Gastrocnemius medialis (tissue), 4 donors: ENCODE data around the gene TGOLN2. TPM values are rescaled to one million over a fixed set of nuclear protein-coding genes. Genes with fewer than 3 reads are reported as not detected.

Experiments used
- ATAC-seq, 2 donors: fragments of 150-250 bp; one replicate each; pipeline ENCODE4 v1.9.1; 2016
- DNase-seq, 2 donors: peaks; one replicate each; pipeline ENCODE4 v3.0.0-alpha.2; 2019
- H3K27ac ChIP-seq, 4 donors: fragments of 200-600 bp; sonication (generic); 1 replicate in 1 of 4; 2 replicates in 3 of 4; pipeline ENCODE4 v1.5.1; 2016 to 2018; ENCODE audit warnings: mild to moderate bottlenecking in 2 of 4, moderate library complexity in 1 of 4
- H3K27me3 ChIP-seq, 3 donors: fragments of 200-600 bp; sonication (generic) in 2 of 3; 1 replicate in 1 of 3; 2 replicates in 2 of 3; pipeline versions ENCODE4 v1.5.1 to v1.6.0; 2016 to 2019; ENCODE audit warnings: mild to moderate bottlenecking in 1 of 3, moderate library complexity in 1 of 3
- H3K36me3 ChIP-seq, 2 donors: fragments of 200-600 bp; sonication (generic) in 1 of 2; one replicate each; pipeline ENCODE4 v1.5.1; 2017 to 2018
- H3K4me1 ChIP-seq, 2 donors: fragments of 200-600 bp; sonication (generic) in 1 of 2; one replicate each; pipeline ENCODE4 v1.5.1; 2016 to 2017; ENCODE audit warnings: mild to moderate bottlenecking in 2 of 2
- H3K4me3 ChIP-seq, 4 donors: fragments of 200-600 bp; sonication (generic) in 3 of 4; 1 replicate in 1 of 4; 2 replicates in 3 of 4; pipeline ENCODE4 v1.5.1; 2016 to 2019; ENCODE audit warnings: mild to moderate bottlenecking in 2 of 4
- H3K9me3 ChIP-seq, 3 donors: fragments of 200-600 bp; sonication (generic) in 2 of 3; 1 replicate in 1 of 3; 2 replicates in 2 of 3; pipeline ENCODE4 v1.5.1; 2016 to 2019
- POLR2A ChIP-seq, 2 donors: fragments of 450-650 bp; IDR thresholded peaks; one replicate each; pipeline ENCODE4 v1.6.1; 2017; ENCODE audit warnings: antibody characterized with exemption in 2 of 2, mild to moderate bottlenecking in 2 of 2, moderate library complexity in 2 of 2
- in situ Hi-C, 4 donors: fragments of 200-750 bp; cut with MboI; loops; one replicate each; pipeline versions ENCODE4 v1.15.0 to v1.8.0; 2017; ENCODE audit warnings: low sequenced_read_pairs in 4 of 4
- intact Hi-C: fragments of 100-400 bp; cut with DNase I; formaldehyde crosslinking; loops from one replicate; pipeline ENCODE4 v1.15.1; 2023; ENCODE audit warnings: low total_unique reads
- total RNA-seq, 4 donors: library from RNA; depleted of rRNA; stranded (reverse); fragments of >200 nt; gene quantifications; one replicate each; pipeline versions ENCODE4 v1.1.0 to v1.2.3, GENCODE V29; 2016
- TF ChIP-seq, protein P1 (sequence below), 5 experiments: fragments of 450-650 bp in 3 of 5; fragments of 200-600 bp in 2 of 5; sonication (generic) in 2 of 5; IDR thresholded peaks in 4 of 5; conservative IDR thresholded peaks in 1 of 5; 1 replicate in 4 of 5; 2 replicates in 1 of 5; pipeline ENCODE4 v1.5.1; 2016 to 2019; ENCODE audit warnings: antibody characterized with exemption in 5 of 5, mild to moderate bottlenecking in 3 of 5, moderate library complexity in 3 of 5

Gene TGOLN2
- total RNA-seq, 4 donors from 2014 or later: 29.5 to 81.7 (median 61.9) TPM

DNA sequence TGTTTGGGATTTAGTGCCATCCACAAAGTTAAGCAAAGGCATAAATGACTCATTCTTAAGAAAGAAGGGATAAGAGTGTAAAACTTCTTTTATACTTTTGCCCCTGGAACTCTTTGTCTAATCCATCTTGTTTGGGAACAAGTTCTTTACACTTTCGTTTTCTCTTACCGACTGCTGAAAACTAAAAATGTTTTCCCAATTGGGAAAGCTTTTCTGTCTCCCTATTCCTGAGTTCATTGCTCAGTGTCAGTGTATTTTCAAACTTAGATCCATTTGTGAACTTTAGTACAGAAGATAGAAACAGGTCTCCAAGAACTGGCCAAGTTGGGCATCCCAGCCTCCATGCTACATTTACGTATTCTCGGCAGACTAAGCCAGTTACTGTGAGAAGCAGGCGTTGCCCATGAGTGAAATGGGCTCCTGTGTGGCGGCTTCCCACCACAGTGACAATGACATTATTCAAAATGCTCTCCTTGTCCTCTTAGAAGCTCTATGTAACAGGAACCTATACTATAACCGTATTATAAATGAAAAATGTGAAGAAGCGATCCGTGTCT lies 51.7 kb downstream of the TGOLN2 start:
- peak overlapping the region; percentile 21 to 35 (median 30) for H3K4me3 ChIP-seq
- no peaks in the 10 kb centered on the region for H3K9me3 ChIP-seq
- in situ Hi-C loops (loop anchor here in 1 of 4 donors (10.0 to 25.0 kb wide), 2 partner anchors 151 to 789 kb away; no protein-coding TSS in a partner anchor), intact Hi-C loops (no loop called here)
- no peaks in the 10 kb centered on the region for H3K36me3 ChIP-seq
- peaks cover 13 to 19% of the 10 kb centered on the region in 2 donors for H3K4me1 ChIP-seq
- TF ChIP-seq, protein P1, sequence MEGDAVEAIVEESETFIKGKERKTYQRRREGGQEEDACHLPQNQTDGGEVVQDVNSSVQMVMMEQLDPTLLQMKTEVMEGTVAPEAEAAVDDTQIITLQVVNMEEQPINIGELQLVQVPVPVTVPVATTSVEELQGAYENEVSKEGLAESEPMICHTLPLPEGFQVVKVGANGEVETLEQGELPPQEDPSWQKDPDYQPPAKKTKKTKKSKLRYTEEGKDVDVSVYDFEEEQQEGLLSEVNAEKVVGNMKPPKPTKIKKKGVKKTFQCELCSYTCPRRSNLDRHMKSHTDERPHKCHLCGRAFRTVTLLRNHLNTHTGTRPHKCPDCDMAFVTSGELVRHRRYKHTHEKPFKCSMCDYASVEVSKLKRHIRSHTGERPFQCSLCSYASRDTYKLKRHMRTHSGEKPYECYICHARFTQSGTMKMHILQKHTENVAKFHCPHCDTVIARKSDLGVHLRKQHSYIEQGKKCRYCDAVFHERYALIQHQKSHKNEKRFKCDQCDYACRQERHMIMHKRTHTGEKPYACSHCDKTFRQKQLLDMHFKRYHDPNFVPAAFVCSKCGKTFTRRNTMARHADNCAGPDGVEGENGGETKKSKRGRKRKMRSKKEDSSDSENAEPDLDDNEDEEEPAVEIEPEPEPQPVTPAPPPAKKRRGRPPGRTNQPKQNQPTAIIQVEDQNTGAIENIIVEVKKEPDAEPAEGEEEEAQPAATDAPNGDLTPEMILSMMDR (IDR thresholded peaks at IDR 0.05 in 4 of 5, conservative IDR thresholded peaks at IDR 0.05 in 1 of 5): no peak
- no peak for TF ChIP-seq POLR2A (IDR thresholded peaks at IDR 0.05)
- no peaks in the 10 kb centered on the region for H3K27me3 ChIP-seq
- DNase-seq: no peak
- peak overlapping the region; percentile 24 to 61 (median 38) for H3K27ac ChIP-seq
- no peak for ATAC-seq

DNA sequence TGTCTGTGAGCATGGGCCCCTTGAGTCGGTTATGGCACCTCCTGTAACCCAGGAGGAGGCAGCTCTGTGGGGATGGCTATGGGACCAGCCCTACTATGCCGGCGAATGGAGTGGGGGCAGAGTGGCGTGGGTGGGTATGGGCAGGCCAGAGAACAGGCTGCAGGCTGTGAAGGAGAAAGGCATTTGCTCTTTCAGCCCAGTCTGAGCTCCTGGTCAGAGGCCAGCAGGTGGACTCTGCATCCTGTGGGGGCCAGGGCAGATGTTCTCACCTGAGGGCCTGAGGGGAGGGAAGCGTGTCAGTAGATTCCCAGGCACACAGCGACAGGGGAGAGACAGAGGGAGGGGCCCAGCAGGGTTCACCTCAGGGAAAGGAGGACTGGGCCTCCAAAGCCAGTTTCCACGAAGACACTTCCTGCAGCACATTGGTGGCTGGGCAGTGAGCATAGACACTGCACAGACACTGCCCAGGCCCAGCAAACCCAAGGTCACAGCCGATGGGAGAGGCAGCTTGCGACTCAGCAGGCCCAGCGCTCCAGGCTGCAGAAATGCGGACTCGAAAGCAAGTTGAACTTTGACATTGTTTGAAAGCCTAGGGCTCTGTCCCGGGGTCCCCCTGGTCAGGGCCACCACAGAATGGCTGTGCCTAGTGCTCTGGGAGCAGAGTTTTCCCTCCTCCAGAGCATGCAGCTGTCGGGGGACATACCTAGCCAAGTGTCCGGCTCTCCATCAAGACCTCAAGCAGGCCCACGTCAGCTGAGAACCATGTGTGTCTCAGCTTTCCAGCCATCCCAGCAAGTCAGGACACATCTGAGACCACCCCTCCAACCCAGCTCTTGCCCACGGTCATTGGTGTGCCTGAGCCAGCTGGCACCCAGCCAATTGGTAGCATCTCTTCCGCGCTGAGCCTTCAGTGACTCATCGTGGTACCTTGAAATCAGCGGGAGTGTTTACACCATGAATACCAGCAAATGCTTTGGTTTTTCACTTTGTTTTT lies 53.8 kb downstream of the TGOLN2 start:
- TF ChIP-seq, protein P1 (IDR thresholded peaks at IDR 0.05 in 4 of 5, conservative IDR thresholded peaks at IDR 0.05 in 1 of 5): no peak
- no peak for TF ChIP-seq POLR2A (IDR thresholded peaks at IDR 0.05)
- in situ Hi-C loops (loop anchor here in 2 of 4 donors (10.0 to 25.0 kb wide), 2 partner anchors 149 to 362 kb away; partner anchors contain the start of gene TMSB10 (in 1 of the 2)), intact Hi-C loops (no loop called here)
- Histone ChIP-seq H3K4me1 (peaks cover 13 to 19% of the 10 kb centered on the region in 2 donors), H3K9me3 (no peaks in the 10 kb centered on the region), H3K36me3 (no peaks in the 10 kb centered on the region), H3K27ac (peak overlapping the region in 2 of 4 donors; percentile 18 to 44), H3K27me3 (no peaks in the 10 kb centered on the region), H3K4me3 (no peak overlapping the region)
- ATAC-seq: peak in 1 of 2 donors; percentile 27
- no peak for DNase-seq

- Histone ChIP-seq H3K4me1 (peaks cover 10 to 12% of the 10 kb centered on the region in 2 donors), H3K27ac (no peak overlapping the region), H3K4me3 (no peak overlapping the region), H3K9me3 (no peaks in the 10 kb centered on the region), H3K36me3 (no peaks in the 10 kb centered on the region), H3K27me3 (no peaks in the 10 kb centered on the region)
- intact Hi-C loops: no loop called here
- in situ Hi-C loops: loop anchor here in 2 of 4 donors (10.0 to 25.0 kb wide), 2 partner anchors 148 to 360 kb away; partner anchors contain the start of gene TMSB10 (in 1 of the 2)
- ATAC-seq (no peak), DNase-seq (no peak)
- TF ChIP-seq, protein P1 (IDR thresholded peaks at IDR 0.05 in 4 of 5, conservative IDR thresholded peaks at IDR 0.05 in 1 of 5): no peak
- TF ChIP-seq POLR2A (IDR thresholded peaks at IDR 0.05): no peak
Measured at GRCh38 chr2:85272357-85272756, 55.4 kb downstream of the TGOLN2 start.

DNA sequence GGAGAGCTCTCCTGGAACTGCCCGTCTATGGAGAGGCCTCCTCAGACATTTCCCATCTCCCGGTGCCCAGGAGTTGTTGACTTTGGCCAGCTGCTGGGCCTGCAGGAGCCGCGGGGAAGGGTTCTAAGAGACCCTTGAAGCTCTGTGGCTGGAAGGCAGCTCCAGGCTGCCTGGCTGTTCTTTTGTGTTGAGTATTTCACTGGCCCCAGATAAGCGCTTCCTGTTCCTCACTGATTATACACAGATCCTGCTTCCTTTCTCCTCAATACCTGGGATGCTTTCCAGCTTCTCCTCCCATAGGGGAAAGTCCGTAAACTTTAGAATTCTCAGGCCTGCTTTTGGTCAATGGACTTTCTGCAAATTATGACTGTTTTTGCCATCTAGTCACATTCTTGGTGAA lies 57.8 kb downstream of the TGOLN2 start:
- ATAC-seq: peak; percentile 37 to 49

More for the DNA sequence above, 57.8 kb downstream of the TGOLN2 start:
- in situ Hi-C loops: loop anchor here in 2 of 4 donors (10.0 to 25.0 kb wide), 2 partner anchors 145 to 358 kb away; partner anchors contain the start of gene TMSB10 (in 1 of the 2)
- Histone ChIP-seq H3K27ac (peak overlapping the region; percentile 46 to 65 (median 59)), H3K4me3 (no peak overlapping the region), H3K27me3 (no peaks in the 10 kb centered on the region), H3K9me3 (no peaks in the 10 kb centered on the region), H3K36me3 (no peaks in the 10 kb centered on the region), H3K4me1 (peaks cover 5 to 19% of the 10 kb centered on the region in 2 donors)
- DNase-seq: no peak
- intact Hi-C loops: no loop called here
- TF ChIP-seq, protein P1 (IDR thresholded peaks at IDR 0.05 in 4 of 5, conservative IDR thresholded peaks at IDR 0.05 in 1 of 5): no peak
- TF ChIP-seq POLR2A (IDR thresholded peaks at IDR 0.05): peak in 1 of 2 donors; percentile 12

Other genes starting within 250 kb of the TGOLN2 start
- 1 to 10 TPM; 1.1 to 3.9 (median 2.8) TPM for gene TCF7L1, start 194.6 kb downstream of the TGOLN2 start, total RNA-seq
- 100 to 1,000 TPM in 3 of 4 donors, 10 to 100 TPM in 1; 62.2 to 151 (median 116) TPM for gene RETSAT, start 26.5 kb upstream of the TGOLN2 start, total RNA-seq
- gene ELMOD3, start 26.8 kb upstream of the TGOLN2 start, total RNA-seq: 10 to 100 TPM; 15.9 to 31.7 (median 25.0) TPM
- 10 to 100 TPM; 15.9 to 35.6 (median 23.1) TPM for gene CAPG, start 82.4 kb upstream of the TGOLN2 start, total RNA-seq
- gene SH2D6, start 90.7 kb upstream of the TGOLN2 start, total RNA-seq: 1 to 10 TPM in 1 of 4 donors, not detected in 3; 3.5 TPM
- 100 to 1,000 TPM in 1 of 4 donors, 10 to 100 TPM in 3; 33.2 to 131 (median 56.0) TPM for gene MAT2A, start 211.2 kb upstream of the TGOLN2 start, total RNA-seq
- 10 to 100 TPM; 18.3 to 33.1 (median 28.2) TPM for gene GGCX, start 233.5 kb upstream of the TGOLN2 start, total RNA-seq
- gene VAMP8, start 249.6 kb upstream of the TGOLN2 start, total RNA-seq: 10 to 100 TPM in 1 of 4 donors, 1 to 10 TPM in 3; 5.3 to 12.1 (median 7.1) TPM